HEK293 (cell line): ENCODE measurements around the gene ITPRIPL2.
A peak's percentile ranks its signal among the peaks of the same experiment; 100 is the strongest.

Experiments used
- HOXA7 ChIP-seq: sonication (generic); formaldehyde crosslinking; IDR thresholded peaks from 2 replicates; pipeline ENCODE4 v1.8.1; 2022; ENCODE audit warnings: missing genetic modification reagents, borderline replicate concordance
- PRDM10 ChIP-seq: fragments of 450-650 bp; formaldehyde crosslinking; IDR thresholded peaks from 2 replicates; pipeline ENCODE4 v1.5.1; 2016; ENCODE audit warnings: missing biosample characterization, missing genetic modification characterization
- PRDM2 ChIP-seq: fragments of 450-650 bp; formaldehyde crosslinking; IDR thresholded peaks from 2 replicates; pipeline ENCODE4 v1.5.1; 2016; ENCODE audit warnings: missing biosample characterization, missing genetic modification characterization, borderline replicate concordance
- REST ChIP-seq: fragments of 450-650 bp; formaldehyde crosslinking; IDR thresholded peaks from 2 replicates; pipeline ENCODE4 v1.5.1; 2016; ENCODE audit warnings: missing biosample characterization, missing genetic modification characterization
- SCRT1 ChIP-seq: fragments of 450-650 bp; formaldehyde crosslinking; IDR thresholded peaks from 2 replicates; pipeline ENCODE4 v1.5.1; 2016; ENCODE audit warnings: missing biosample characterization, missing genetic modification characterization, borderline replicate concordance
- ZBTB20 ChIP-seq: fragments of 450-650 bp; formaldehyde crosslinking; IDR thresholded peaks from 2 replicates; pipeline ENCODE4 v1.5.1; 2016; ENCODE audit warnings: missing biosample characterization, missing genetic modification characterization
- ZBTB26 ChIP-seq: fragments of 450-650 bp; formaldehyde crosslinking; optimal IDR thresholded peaks from 2 replicates; pipeline ENCODE3; 2016; ENCODE audit warnings: missing biosample characterization, mild to moderate bottlenecking, missing genetic modification characterization
- ZIC2 ChIP-seq: fragments of 450-650 bp; formaldehyde crosslinking; IDR thresholded peaks from 2 replicates; pipeline ENCODE4 v1.5.1; 2016; ENCODE audit warnings: missing biosample characterization, missing genetic modification characterization
- ZNF140 ChIP-seq: fragments of 450-650 bp; formaldehyde crosslinking; IDR thresholded peaks from 2 replicates; pipeline ENCODE4 v1.5.1; 2016; ENCODE audit warnings: missing biosample characterization, missing genetic modification characterization
- ZNF175 ChIP-seq: fragments of 450-650 bp; formaldehyde crosslinking; IDR thresholded peaks from 2 replicates; pipeline ENCODE4 v1.5.1; 2016; ENCODE audit warnings: missing biosample characterization, missing genetic modification characterization
- ZNF2 ChIP-seq: fragments of 450-650 bp; formaldehyde crosslinking; IDR thresholded peaks from 2 replicates; pipeline ENCODE4 v1.5.1; 2016; ENCODE audit warnings: missing biosample characterization, missing genetic modification characterization
- ZNF24 ChIP-seq: fragments of 450-650 bp; formaldehyde crosslinking; IDR thresholded peaks from 2 replicates; pipeline ENCODE4 v1.5.1; 2016; ENCODE audit warnings: missing biosample characterization, missing genetic modification characterization
- ZNF510 ChIP-seq: fragments of 450-650 bp; formaldehyde crosslinking; IDR thresholded peaks from 2 replicates; pipeline ENCODE4 v1.5.1; 2018; ENCODE audit warnings: mild to moderate bottlenecking, missing genetic modification characterization, missing biosample characterization; ENCODE audit not compliant: insufficient replicate concordance
- ZNF548 ChIP-seq: fragments of 450-650 bp; formaldehyde crosslinking; IDR thresholded peaks from 2 replicates; pipeline ENCODE4 v1.5.1; 2016; ENCODE audit warnings: missing biosample characterization, missing genetic modification characterization
- ZNF571 ChIP-seq: fragments of 450-650 bp; formaldehyde crosslinking; IDR thresholded peaks from 2 replicates; pipeline ENCODE4 v1.5.0; 2017; ENCODE audit warnings: missing biosample characterization, missing genetic modification characterization
- ZNF629 ChIP-seq: fragments of 450-650 bp; formaldehyde crosslinking; IDR thresholded peaks from 2 replicates; pipeline ENCODE4 v1.5.1; 2017; ENCODE audit warnings: missing biosample characterization, missing genetic modification characterization
- ZNF654 ChIP-seq: fragments of 450-650 bp; formaldehyde crosslinking; IDR thresholded peaks from 2 replicates; pipeline ENCODE4 v1.5.1; 2016; ENCODE audit warnings: low read depth, missing biosample characterization, missing genetic modification characterization
- ZNF660 ChIP-seq: fragments of 450-650 bp; IDR thresholded peaks from 2 replicates; pipeline ENCODE4 v1.5.1; 2018; ENCODE audit warnings: missing biosample characterization, mild to moderate bottlenecking, missing genetic modification characterization
- ZNF76 ChIP-seq: fragments of 450-650 bp; formaldehyde crosslinking; IDR thresholded peaks from 2 replicates; pipeline ENCODE4; 2016; ENCODE audit warnings: low read depth, missing biosample characterization, missing genetic modification characterization, borderline replicate concordance
- ZSCAN4 ChIP-seq: fragments of 450-650 bp; formaldehyde crosslinking; IDR thresholded peaks from 2 replicates; pipeline ENCODE4 v1.5.1; 2017; ENCODE audit warnings: missing biosample characterization, missing genetic modification characterization
- ZXDB ChIP-seq: fragments of 450-650 bp; formaldehyde crosslinking; IDR thresholded peaks from 2 replicates; pipeline ENCODE4 v1.5.1; 2016; ENCODE audit warnings: missing biosample characterization, missing genetic modification characterization

Gene ITPRIPL2

GRCh38 chr16:19086322-19087199, 27.2 kb upstream of the ITPRIPL2 start (continued):
- TF ChIP-seq ZNF654 (tag by site-specific recombination) (peak; percentile 92), ZNF510 (tag by site-specific recombination) (no peak), ZBTB20 (peak; percentile 33; the same call in 1 of the 2 replicates), ZIC2 (tag by site-specific recombination) (peak; percentile 89), ZNF629 (peak; percentile 73), SCRT1 (0 out of 2 replicates have a peak, but pooled peaks have one; percentile 25), HOXA7 (no peak), ZNF660 (tag by site-specific recombination) (peak; percentile 86), ZXDB (tag by site-specific recombination) (peak; percentile 72; the same call in 1 of the 2 replicates), ZNF571 (tag by site-specific recombination) (no peak), PRDM10 (tag by site-specific recombination) (peak; percentile 68), REST (no peak), ZNF548 (tag by site-specific recombination) (no peak), ZNF2 (tag by site-specific recombination) (peak; percentile 83), ZNF140 (no peak), ZBTB26 (tag by site-specific recombination) (peak; percentile 82), ZNF175 (tag by site-specific recombination) (no peak), ZNF76 (tag by site-specific recombination) (peak; percentile 78), ZNF24 (tag by site-specific recombination) (0 out of 2 replicates have a peak, but pooled peaks have one; percentile 52), PRDM2 (no peak), ZSCAN4 (tag by site-specific recombination) (no peak; the same call in 1 of the 2 replicates)
